Measurements from ENCODE around the gene SPOP.

SPOP gene

DNA sequence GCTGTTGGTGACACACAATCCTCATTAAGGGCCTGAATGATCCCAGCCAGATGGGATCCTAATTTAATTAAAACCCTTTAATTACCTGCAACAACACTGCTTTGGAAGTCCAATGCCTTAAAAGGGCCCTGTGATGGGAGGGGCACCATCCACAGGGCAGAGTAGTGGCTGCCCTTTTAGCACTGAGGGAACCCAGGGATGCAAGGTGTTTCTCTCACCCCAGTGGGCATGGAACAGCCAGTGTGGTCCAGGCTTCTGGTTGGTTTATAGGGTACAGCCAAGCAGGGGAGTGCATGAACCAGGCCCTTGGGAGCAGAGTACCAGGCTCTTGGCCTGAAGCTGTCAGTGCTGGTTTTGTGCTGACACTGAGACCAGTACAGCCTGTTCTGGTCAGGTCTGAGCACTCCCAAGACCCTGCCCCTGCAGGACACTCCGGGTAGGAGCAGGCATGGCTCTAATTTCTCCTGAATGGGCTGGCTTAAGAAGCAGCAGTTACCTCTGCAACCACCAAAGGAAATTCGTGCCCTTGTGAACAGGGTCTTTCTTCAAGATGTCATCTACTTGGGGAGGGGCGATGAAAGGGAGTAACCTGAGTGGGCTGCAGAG lies 92.4 kb downstream of the SPOP start:
- DNase-seq (ENCODE audit: low read depth in 2 of 2) = no peak

GRCh38 chr17:49583889-49584288 lies 94.0 kb downstream of the SPOP start:
- DNase-seq (ENCODE audit: low read depth in 2 of 2) = no peak

DNA sequence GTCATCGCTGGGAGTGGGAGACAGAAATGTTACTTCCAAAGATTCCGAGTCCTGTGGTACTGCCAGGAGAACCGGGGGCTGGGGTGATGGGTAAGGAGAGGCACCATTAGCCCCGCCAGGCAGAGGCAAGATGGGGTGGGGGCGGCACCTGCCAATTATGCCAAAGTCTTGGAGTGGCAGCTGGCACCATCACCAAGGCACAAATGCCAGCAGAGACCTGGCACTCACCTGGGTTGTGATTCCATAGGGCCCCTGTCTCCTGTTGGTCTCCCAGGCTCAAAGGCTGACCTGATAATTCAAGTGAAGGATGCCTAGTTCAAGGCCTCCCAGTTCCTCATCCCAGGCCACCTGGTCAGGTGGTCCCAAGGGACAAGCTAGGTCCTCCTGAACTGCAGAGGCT lies 94.7 kb downstream of the SPOP start:
- DNase-seq (ENCODE audit: low read depth in 2 of 2) = no peak

DNA sequence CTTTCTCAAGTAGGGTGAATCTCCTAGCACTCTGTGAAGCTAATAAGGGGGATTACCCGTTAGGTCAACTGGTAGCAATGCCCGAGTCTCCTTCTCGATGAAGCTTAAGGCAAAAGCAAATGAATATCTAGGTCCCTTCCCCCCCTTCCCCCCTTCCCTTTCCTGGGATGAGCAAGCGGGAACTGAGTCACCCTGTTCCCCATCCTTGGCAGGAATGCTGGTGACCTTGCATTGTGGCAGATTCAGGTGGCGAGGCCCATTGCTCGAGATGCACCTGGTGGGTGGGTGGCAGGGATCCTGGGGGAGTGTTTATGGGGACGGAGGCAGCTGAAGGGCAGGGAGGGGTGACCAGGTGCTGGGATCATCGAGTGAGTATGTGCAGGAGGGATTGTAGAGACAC lies 95.1 kb downstream of the SPOP start:
- DNase-seq (ENCODE audit: low read depth in 2 of 2) = no peak

- DNase-seq (ENCODE audit: low read depth in 2 of 2) = no peak
These were observed 95.7 kb downstream of the SPOP start for GRCh38 chr17:49582055-49582722.

DNA sequence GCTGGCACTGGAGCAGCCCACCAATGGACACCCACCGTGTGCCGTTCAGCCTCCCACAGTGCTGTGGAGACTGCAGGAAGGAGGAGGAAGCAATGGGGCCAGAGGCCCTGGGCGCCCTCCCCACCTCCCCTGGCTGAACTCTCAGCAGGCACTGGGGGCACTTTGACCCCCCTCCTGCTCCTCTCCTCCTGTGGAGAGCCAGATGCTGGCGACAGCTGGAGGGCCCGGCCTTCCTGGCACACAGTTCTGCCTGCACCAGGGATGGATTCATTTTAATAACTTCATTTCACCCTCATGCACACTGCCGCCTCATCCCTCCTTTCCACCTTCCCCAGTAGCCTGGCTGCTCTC lies 96.3 kb downstream of the SPOP start:
- no peak for DNase-seq (ENCODE audit: low read depth in 2 of 2)

DNA sequence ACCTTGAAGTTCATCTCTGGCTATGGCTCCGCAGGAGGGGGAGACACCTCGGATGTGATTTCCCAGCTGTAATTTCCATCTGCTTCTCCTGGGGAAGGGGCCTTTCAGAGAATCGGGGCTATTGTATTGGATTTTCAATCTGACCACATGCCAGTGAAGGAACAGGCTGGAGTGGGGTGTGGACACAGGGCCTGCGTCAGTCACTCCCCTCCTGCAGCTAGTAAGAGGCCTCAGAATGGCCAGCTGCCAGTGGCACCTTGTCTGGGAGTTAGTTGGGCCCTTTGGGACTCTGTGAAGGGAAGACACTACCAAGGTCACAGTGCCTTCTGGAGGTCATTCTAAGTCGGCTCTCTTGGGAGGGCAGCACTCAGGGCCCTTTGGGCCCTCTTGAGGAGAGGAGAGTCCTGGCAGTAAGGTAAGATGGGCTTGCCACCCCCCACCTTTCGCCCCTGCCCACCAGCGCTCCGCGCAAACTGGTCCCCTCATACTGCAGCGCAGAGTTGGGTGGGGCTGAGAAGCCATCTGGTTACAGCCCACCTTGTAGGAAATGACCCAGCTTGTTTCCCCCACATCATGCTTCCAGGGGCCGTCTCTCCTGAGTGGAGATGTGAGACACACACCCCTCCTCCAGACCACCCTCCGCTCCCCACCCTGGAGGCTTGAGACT lies 96.8 kb downstream of the SPOP start:
- no peak for DNase-seq (ENCODE audit: low read depth in 2 of 2)

DNA sequence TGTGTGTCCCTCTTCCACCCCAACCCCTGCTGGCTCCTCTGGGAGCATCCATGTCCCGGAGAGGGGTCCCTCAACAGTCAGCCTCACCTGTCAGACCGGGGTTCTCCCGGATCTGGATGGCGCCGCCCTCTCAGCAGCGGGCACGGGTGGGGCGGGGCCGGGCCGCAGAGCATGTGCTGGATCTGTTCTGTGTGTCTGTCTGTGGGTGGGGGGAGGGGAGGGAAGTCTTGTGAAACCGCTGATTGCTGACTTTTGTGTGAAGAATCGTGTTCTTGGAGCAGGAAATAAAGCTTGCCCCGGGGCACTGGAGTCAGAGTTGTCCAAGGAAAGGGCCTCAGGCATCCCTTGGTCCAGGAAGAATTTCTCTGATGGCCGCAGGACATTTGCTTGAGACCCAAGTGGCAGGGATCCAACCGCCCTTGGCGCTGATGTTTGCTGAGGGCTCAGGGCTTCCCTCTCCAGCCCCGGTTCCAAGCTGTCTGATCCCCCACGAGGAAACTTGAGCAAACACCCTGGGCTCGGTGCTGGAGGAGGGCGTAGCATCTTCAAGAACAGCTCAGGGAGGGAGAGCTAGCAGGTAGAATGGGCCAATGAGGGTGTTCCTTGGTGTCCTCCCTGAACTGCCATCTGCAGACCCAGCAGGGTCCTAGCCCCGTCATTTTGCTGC lies 97.7 kb downstream of the SPOP start:
- DNase-seq (ENCODE audit: low read depth in 2 of 2) = no peak

- DNase-seq (ENCODE audit: low read depth in 2 of 2) = no peak
These were observed 98.4 kb downstream of the SPOP start for GRCh38 chr17:49579522-49579921.

DNA sequence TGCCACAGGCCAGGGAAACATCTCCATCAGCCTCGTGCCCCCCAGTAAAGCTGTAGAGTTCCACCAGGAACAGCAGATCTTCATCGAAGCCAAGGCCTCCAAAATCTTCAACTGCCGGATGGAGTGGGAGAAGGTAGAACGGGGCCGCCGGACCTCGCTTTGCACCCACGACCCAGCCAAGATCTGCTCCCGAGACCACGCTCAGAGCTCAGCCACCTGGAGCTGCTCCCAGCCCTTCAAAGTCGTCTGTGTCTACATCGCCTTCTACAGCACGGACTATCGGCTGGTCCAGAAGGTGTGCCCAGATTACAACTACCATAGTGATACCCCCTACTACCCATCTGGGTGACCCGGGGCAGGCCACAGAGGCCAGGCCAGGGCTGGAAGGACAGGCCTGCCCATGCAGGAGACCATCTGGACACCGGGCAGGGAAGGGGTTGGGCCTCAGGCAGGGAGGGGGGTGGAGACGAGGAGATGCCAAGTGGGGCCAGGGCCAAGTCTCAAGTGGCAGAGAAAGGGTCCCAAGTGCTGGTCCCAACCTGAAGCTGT lies 98.9 kb downstream of the SPOP start:
- DNase-seq (ENCODE audit: low read depth in 2 of 2) = no peak

- no peak for DNase-seq (ENCODE audit: low read depth in 2 of 2)
These were observed 99.5 kb downstream of the SPOP start for GRCh38 chr17:49578414-49578813.

GRCh38 chr17:49577963-49578362 lies 99.9 kb downstream of the SPOP start:
- DNase-seq (ENCODE audit: low read depth in 2 of 2) = no peak

DNA sequence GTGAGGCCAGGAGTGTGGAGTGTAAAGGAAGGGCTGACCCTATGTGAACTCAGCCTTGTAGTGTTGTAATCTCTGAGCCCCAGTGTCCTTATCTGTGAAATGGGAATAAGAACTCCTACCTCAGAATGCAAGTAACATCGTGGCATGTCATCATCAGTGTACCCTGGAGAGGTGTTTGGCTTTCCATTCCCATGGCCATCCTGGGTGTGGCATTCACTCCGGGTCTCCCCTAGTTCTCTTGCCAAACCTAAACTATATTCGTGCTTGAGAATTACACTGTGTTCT lies 100.3 kb downstream of the SPOP start:
- DNase-seq (ENCODE audit: low read depth in 2 of 2) = no peak

DNA sequence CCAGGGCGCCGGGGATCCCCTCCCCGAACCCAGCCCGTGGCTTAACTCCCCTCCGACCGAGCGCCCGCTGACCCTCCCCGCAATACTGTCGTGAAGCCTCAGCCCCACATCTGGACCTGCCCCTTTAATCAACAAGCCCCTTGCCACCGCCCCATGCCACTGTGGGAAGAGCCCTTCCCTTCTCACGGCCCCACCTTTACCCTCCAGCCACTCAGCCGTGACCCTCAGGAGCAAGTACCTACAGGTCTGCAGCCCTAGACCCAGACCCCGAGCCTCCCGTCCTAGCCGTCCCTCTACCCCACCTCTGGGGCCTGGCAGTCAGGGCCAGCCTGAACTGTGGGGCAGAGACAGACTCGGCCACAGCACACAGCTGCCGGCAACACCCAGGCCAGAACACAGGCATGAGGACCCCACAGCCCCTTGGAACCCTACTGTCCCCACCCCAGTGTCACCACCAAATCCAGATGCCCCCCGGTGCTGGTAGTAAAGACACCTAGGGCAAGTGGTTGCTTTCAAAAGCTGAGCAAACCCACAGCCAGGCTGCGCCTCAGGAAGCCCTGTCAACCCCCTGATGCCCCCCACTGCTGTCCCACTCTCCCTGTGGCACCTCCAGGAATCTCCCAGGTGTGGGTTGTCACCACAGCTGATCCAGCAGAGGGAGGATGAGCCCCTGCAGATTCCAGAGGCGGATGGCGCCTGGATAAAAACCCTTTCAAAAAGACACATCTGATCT lies 100.8 kb downstream of the SPOP start:
- no peak for DNase-seq (ENCODE audit: low read depth in 2 of 2)

DNA sequence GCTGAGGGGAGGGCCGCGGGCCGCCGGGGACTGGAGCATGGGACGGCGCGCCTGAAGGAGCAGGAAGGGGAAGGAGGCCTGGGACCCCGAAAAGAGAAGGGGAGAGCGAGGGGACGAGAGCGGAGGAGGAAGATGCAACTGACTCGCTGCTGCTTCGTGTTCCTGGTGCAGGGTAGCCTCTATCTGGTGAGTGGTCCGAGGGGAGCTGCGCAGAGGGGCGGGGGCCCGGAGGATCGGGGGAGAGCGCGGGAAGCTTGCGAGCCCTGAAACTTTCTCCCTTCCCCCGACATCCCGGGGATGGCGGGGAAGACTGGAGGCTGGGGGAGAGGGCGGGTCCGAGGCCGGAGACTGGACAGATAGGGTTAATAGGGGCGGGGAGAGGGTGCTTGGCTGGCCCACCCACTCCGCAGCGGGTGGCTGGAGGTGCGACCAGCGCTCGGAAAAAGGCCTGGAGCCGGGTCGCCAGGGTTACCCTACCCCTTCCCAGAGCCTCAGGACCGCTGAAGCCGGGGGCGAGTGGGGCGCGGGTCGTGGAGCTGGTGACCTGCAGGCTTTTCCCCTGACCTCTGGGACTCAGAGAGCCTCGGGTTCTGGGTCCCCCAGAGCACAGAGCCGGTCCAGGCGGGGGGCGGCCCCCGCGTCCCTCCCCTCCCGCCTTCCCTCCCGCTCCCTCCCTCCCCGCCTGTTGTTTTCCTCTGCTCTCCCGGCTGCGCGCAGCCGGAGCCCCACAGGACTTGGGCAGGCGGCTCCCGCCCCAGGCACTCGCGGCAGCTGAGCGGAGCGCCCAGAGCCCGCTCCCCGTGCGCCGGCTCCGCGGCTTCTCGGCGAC lies 101.6 kb downstream of the SPOP start:
- DNase-seq (ENCODE audit: low read depth in 2 of 2) = no peak

DNA sequence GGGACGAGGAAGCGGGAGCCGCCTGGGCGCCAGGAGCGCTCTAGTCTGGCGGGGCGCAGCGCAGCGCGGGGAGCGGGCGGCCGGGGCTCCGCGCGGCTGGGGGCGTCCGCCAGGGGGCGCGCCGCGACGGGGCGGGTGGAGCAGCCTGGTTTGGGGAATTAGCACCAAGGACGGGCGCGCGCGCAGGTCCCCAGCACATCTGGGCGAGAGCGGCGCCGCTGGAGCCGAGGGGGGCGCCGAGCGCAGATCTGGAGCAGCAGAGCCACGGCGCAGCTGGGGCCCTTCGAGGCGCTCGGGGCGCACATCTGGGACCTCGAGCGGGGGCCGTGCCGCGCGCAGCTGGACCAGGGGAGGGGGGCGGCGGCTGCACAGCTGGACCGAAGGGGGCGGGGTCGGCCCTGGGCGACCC lies 102.2 kb downstream of the SPOP start, which contains the start of gene NXPH3:
Gene NXPH3 (plus strand): TSS at position 193 of the 409 bp plus-strand sequence. CDS start 349 bp downstream, outside the sequence.
- peak; percentile 60 to 72 for DNase-seq (ENCODE audit: low read depth in 2 of 2)

DNA sequence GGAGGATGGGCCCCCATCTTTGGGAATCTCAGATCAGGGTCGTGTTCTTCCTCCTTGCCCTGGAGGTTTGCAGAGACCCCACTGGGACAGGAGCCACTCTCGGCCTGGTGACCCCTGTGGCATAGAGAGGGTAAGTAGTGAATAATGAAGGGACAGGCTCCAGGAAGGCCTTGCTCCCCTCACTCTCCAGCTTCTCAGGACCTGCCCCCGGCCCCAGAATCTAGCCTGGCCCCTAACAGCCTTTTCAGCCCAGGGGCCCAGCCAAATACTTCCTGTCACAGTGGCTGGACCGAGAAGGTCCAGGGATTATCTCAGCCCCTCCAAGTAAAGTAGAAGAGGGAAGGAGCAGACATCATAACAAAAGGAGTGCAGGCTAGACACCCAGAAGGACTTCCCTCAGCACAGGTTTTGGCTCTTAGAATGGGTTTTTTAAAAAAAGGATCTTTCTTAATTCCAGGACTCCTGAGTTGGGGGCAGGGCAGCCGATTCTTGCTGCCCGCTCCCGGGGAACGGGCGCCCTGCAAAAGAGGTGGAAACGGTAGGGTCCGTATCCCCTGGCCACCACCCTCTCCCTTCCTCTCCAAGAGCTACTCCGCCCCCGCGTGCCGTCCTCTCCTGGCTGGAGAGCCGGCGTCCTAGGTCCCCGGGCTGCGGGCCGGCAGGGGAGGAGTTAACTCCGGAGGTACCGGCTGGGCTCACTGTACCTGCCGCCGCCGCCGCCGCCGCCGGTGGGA lies 102.8 kb downstream of the SPOP start:
- DNase-seq (ENCODE audit: low read depth in 2 of 2) = no peak

GRCh38 chr17:49574323-49574781 lies 103.5 kb downstream of the SPOP start:
- no peak for DNase-seq (ENCODE audit: low read depth in 2 of 2)

GRCh38 chr17:49573510-49574322 lies 104.2 kb downstream of the SPOP start:
- DNase-seq (ENCODE audit: low read depth in 2 of 2) = no peak

Measured in stimulated activated CD4-positive, alpha-beta T cell treated with anti-CD3 and anti-CD28 coated beads, Interleukin-4, amount 100 ng/mL, for 48 hours (primary cell).